IMR-90 (cell line): ENCODE data around the gene GPA33. TPM values are rescaled to one million over a fixed set of nuclear protein-coding genes. Genes with fewer than 3 reads are reported as not detected.

ENCODE experiments used
- ATAC-seq: fragments of 200-7000 bp; cut with Tn5 transposase; 2 replicates; pipeline ENCODE4 v1.9.1; 2020; ENCODE audit warnings: low read depth, mild to moderate bottlenecking, moderate library complexity
- BruUV-seq: library from RNA; stranded (reverse); fragments of 400-500 nt; replicated peaks from 2 replicates; lab custom pipeline; 2021; lab: Mats Ljungman, UMichigan
- CTCF ChIA-PET: fragments of 300-600 bp; formaldehyde crosslinking; extraction: SDS; loops from one replicate; lab custom pipeline; 2021; ENCODE audit warnings: antibody characterized with exemption; lab: Yijun Ruan, JAX
- POLR2A ChIA-PET: fragments of 300-600 bp; sonication (Branson Sonifier 250); formaldehyde crosslinking; loops from one replicate; lab custom pipeline; 2022; ENCODE audit warnings: antibody characterized with exemption; ENCODE audit not compliant: unreplicated experiment; lab: Charles Lee
- DNase-seq: peaks from one replicate; pipeline ENCODE4 v3.0.0; 2013
- H2AFZ ChIP-seq: replicated peaks from 2 replicates; pipeline ENCODE3; 2013; ENCODE audit warnings: low read length, mild to moderate bottlenecking; ENCODE audit not compliant: poor library complexity
- H2AK5ac ChIP-seq: 2 replicates; pipeline ENCODE4 v1.6.1; 2013; ENCODE audit warnings: low read depth, low read length, inconsistent platforms
- H2AK9ac ChIP-seq: replicated peaks from 2 replicates; pipeline ENCODE3; 2013; ENCODE audit warnings: mild to moderate bottlenecking, low read depth, low read length, moderate library complexity; ENCODE audit not compliant: poor library complexity
- H2BK120ac ChIP-seq: 2 replicates; pipeline ENCODE4 v1.6.1; 2013; ENCODE audit warnings: low read depth, low read length, inconsistent platforms
- H2BK15ac ChIP-seq: 3 replicates; pipeline ENCODE4 v1.6.1; 2013; ENCODE audit warnings: low read depth, low read length, inconsistent platforms
- H2BK20ac ChIP-seq: 2 replicates; pipeline ENCODE4 v1.6.1; 2013; ENCODE audit warnings: low read depth, mild to moderate bottlenecking, inconsistent platforms, low read length, moderate library complexity
- H2BK5ac ChIP-seq: 2 replicates; pipeline ENCODE4 v1.6.1; 2013; ENCODE audit warnings: mild to moderate bottlenecking, low read depth, low read length, inconsistent platforms; ENCODE audit not compliant: poor library complexity, severe bottlenecking
- H3K14ac ChIP-seq: replicated peaks from 2 replicates; pipeline ENCODE4 v1.6.1; 2013; ENCODE audit warnings: low read depth, low read length, inconsistent platforms
- H3K18ac ChIP-seq: 2 replicates; pipeline ENCODE4 v1.6.1; 2013; ENCODE audit warnings: low read depth, low read length, control low read depth
- H3K23ac ChIP-seq: 2 replicates; pipeline ENCODE4 v1.6.1; 2013; ENCODE audit warnings: low read depth, low read length, inconsistent platforms
- H3K27ac ChIP-seq: 2 replicates; pipeline ENCODE4 v1.5.1; 2013; ENCODE audit warnings: mild to moderate bottlenecking, control low read depth, low read length; ENCODE audit not compliant: insufficient read depth
- H3K27me3 ChIP-seq: 2 replicates; pipeline ENCODE4 v1.6.1; 2013; ENCODE audit warnings: low read length; ENCODE audit not compliant: control insufficient read depth, insufficient read depth
- H3K36me3 ChIP-seq: 2 replicates; pipeline ENCODE4 v1.6.1; 2013; ENCODE audit warnings: low read length, mixed read lengths; ENCODE audit not compliant: control insufficient read depth, insufficient read depth
- H3K4ac ChIP-seq: 2 replicates; pipeline ENCODE4 v1.6.1; 2013; ENCODE audit warnings: low read depth, low read length, inconsistent platforms
- H3K4me1 ChIP-seq: 2 replicates; pipeline ENCODE4 v1.6.1; 2013; ENCODE audit warnings: low read length, mixed read lengths; ENCODE audit not compliant: control insufficient read depth, insufficient read depth
- H3K4me2 ChIP-seq: 2 replicates; pipeline ENCODE4 v1.6.1; 2013; ENCODE audit warnings: low read depth, mild to moderate bottlenecking, control low read depth, low read length, moderate library complexity
- H3K4me3 ChIP-seq: 2 replicates; pipeline ENCODE4 v1.5.1; 2013; ENCODE audit warnings: low read depth, mild to moderate bottlenecking, control low read depth, low read length, moderate library complexity; ENCODE audit not compliant: insufficient read depth
- H3K56ac ChIP-seq: 2 replicates; pipeline ENCODE4 v1.6.1; 2013; ENCODE audit warnings: low read length, inconsistent platforms; ENCODE audit not compliant: insufficient read depth; ENCODE audit errors: extremely low read depth
- H3K79me1 ChIP-seq, 2 experiments: 2 replicates each; pipeline ENCODE4 v1.6.1; 2013; ENCODE audit warnings: low read length in 2 of 2, inconsistent platforms in 1 of 2, low read depth in 1 of 2
- H3K9ac ChIP-seq: 2 replicates; pipeline ENCODE4 v1.6.1; 2013; ENCODE audit warnings: low read depth, low read length, control low read depth
- H3K9me1 ChIP-seq: 2 replicates; pipeline ENCODE4 v1.6.1; 2013; ENCODE audit warnings: low read length, inconsistent platforms; ENCODE audit not compliant: insufficient read depth
- H3K9me3 ChIP-seq: 2 replicates; pipeline ENCODE4 v1.6.1; 2013; ENCODE audit warnings: low read length; ENCODE audit not compliant: control insufficient read depth, insufficient read depth
- H4K20me1 ChIP-seq: 2 replicates; pipeline ENCODE4 v1.6.1; 2013; ENCODE audit warnings: low read length, inconsistent platforms; ENCODE audit not compliant: insufficient read depth
- H4K5ac ChIP-seq: 2 replicates; pipeline ENCODE4 v1.6.1; 2013; ENCODE audit warnings: mild to moderate bottlenecking, low read depth, low read length, control low read depth
- H4K8ac ChIP-seq, 2 experiments: 2 replicates each; pipeline ENCODE4 v1.6.1; 2013; ENCODE audit warnings: low read depth in 2 of 2, low read length in 2 of 2, control low read depth in 1 of 2, inconsistent platforms in 1 of 2
- H4K91ac ChIP-seq: 2 replicates; pipeline ENCODE4 v1.6.1; 2013; ENCODE audit warnings: low read depth, low read length, inconsistent platforms; ENCODE audit not compliant: insufficient read depth
- BHLHE40 ChIP-seq: fragments of 150-350 bp; IDR thresholded peaks from 2 replicates; pipeline ENCODE4 v1.6.1; 2016; ENCODE audit warnings: mild to moderate bottlenecking, low read depth, low read length
- CHD1 ChIP-seq: IDR thresholded peaks from 2 replicates; pipeline ENCODE4 v1.6.1; 2012; ENCODE audit warnings: low read depth, low read length, improper control_type of control experiment
- CTCF ChIP-seq: conservative IDR thresholded peaks from 2 replicates; pipeline ENCODE4 v1.5.1; 2012; ENCODE audit warnings: mild to moderate bottlenecking, low read depth, low read length, improper control_type of control experiment
- FOS ChIP-seq: fragments of 150-350 bp; IDR thresholded peaks from 2 replicates; pipeline ENCODE4 v1.6.1; 2016; ENCODE audit warnings: low read depth, low read length
- MXI1 ChIP-seq: IDR thresholded peaks from 2 replicates; pipeline ENCODE4 v1.6.1; 2012; ENCODE audit warnings: low read depth, mild to moderate bottlenecking, low read length, moderate library complexity, borderline replicate concordance
- RAD21 ChIP-seq: IDR thresholded peaks from 2 replicates; pipeline ENCODE4 v1.6.1; 2012; ENCODE audit warnings: low read length, improper control_type of control experiment
- RCOR1 ChIP-seq: IDR thresholded peaks from 2 replicates; pipeline ENCODE4 v1.6.1; 2012; ENCODE audit warnings: mild to moderate bottlenecking, low read length, improper control_type of control experiment; ENCODE audit not compliant: insufficient replicate concordance
- RFX5 ChIP-seq: IDR thresholded peaks from 2 replicates; pipeline ENCODE4 v1.8.0; 2012; ENCODE audit warnings: low read depth, mild to moderate bottlenecking, low read length, moderate library complexity
- SMC3 ChIP-seq: fragments of 150-350 bp; IDR thresholded peaks from 2 replicates; pipeline ENCODE4 v1.6.1; 2016; ENCODE audit warnings: low read depth, mild to moderate bottlenecking, antibody characterized with exemption, low read length, moderate library complexity
- USF2 ChIP-seq: fragments of 150-350 bp; IDR thresholded peaks from 2 replicates; pipeline ENCODE4 v1.6.1; 2017; ENCODE audit warnings: mild to moderate bottlenecking, antibody characterized with exemption, low read length, low read depth
- WGBS, 2 experiments: methylation state at CpG; one replicate each; pipeline versions ENCODE4 v1.1.5 to v1.1.7; 2013; ENCODE audit warnings: missing lambda C conversion rate in 2 of 2; ENCODE audit not compliant: insufficient read length in 1 of 2; ENCODE audit errors: extremely low coverage in 2 of 2; 5-methylcytosine and 5-hydroxymethylcytosine counted together
- dilution Hi-C: fragments of 300-500 bp; cut with HindIII; formaldehyde crosslinking; loops from one replicate; pipeline ENCODE4 v1.14.3; 2018; ENCODE audit warnings: low sequenced_read_pairs; ENCODE audit not compliant: unreplicated experiment
- in situ Hi-C: fragments of 300-500 bp; cut with MboI; formaldehyde crosslinking; loops from 3 replicates; pipeline ENCODE4 v1.14.3; 2019; ENCODE audit warnings: low sequenced_read_pairs, inconsistent platforms, mixed read lengths
- intact Hi-C: fragments of 100-400 bp; cut with micrococcal nuclease; formaldehyde crosslinking; loops from 2 replicates; pipeline ENCODE4 v1.10.0; 2022
- polyA plus RNA-seq, 3 experiments: library from polyadenylated mRNA; depleted of rRNA; stranded (reverse); fragments of >200 nt; gene quantifications; 2 replicates each; pipeline ENCODE4 v1.2.3, GENCODE V29; 2012; ENCODE audit warnings: low replicate concordance in 1 of 3
- total RNA-seq: library from RNA; depleted of rRNA; stranded (reverse); fragments of >200 nt; gene quantifications from 2 replicates; pipeline ENCODE4 v1.2.3, GENCODE V29; 2012

Gene GPA33
- total and polyA plus RNA-seq, 2 of the 4 experiments (the other 2 are of a cell fraction), result not detected

- Histone ChIP-seq H3K18ac (no peak overlapping the region), H3K4me1 (no peaks in the 10 kb centered on the region), H3K27ac (no peak overlapping the region), H4K5ac (no peak overlapping the region), H3K79me1 (no peaks in the 10 kb centered on the region), H3K36me3 (no peaks in the 10 kb centered on the region), H2BK15ac (no peak overlapping the region), H3K4me3 (peak overlapping the region; percentile 23; the same call in 1 of the 2 replicates), H2AK5ac (no peak overlapping the region), H3K56ac (no peak overlapping the region), H3K4ac (no peak overlapping the region), H3K9me1 (no peaks in the 10 kb centered on the region), H2BK120ac (no peak overlapping the region), H3K9ac (no peak overlapping the region; the same call in 1 of the 2 replicates), H4K8ac (no peak overlapping the region), H2BK5ac (no peak overlapping the region), H4K91ac (no peak overlapping the region), H2AFZ (peak overlapping the region; percentile 91), H3K9me3 (no peaks in the 10 kb centered on the region), H3K4me2 (peak overlapping the region; percentile 87), H4K20me1 (no peaks in the 10 kb centered on the region), H3K27me3 (peaks cover 15% of the 10 kb centered on the region), H3K23ac (no peak overlapping the region), H3K14ac (no peak overlapping the region), H2BK20ac (no peak overlapping the region), H2AK9ac (no peak overlapping the region)
- dilution Hi-C loops, result no loop called here
- ATAC-seq, result peak; percentile 98
- intact Hi-C loops, result loop anchor here (1.0 to 5.0 kb wide), 5 partner anchors 156 to 621 kb away; partner anchors contain the start of gene POU2F1
- no TSS peak for BruUV-seq
- ChIA-PET POLR2A (no interaction called here), CTCF (interaction anchor here (0.6 to 1.1 kb wide), 6 partner anchors 101 to 1161 kb away, joined by 3 read pairs; no protein-coding TSS in a partner anchor)
- TF ChIP-seq RFX5 (no peak), USF2 (no peak), RAD21 (peak; percentile 92), CTCF (peak; percentile 91), SMC3 (peak; percentile 87), MXI1 (no peak), FOS (no peak), RCOR1 (no peak), CHD1 (no peak), BHLHE40 (0 out of 2 replicates have a peak, but pooled peaks have one; percentile 5)
- in situ Hi-C loops, result loop anchor here (5.0 to 10.0 kb wide), 2 partner anchors 381 to 468 kb away; no protein-coding TSS in a partner anchor
- WGBS, 2 experiments, result 3% methylated on average over 8 of the region's 31 CpGs; no CpG with 5 or more reads in 1 of the 2 experiments
- peak; percentile 15 for DNase-seq
These were observed 23.6 kb downstream of the GPA33 start for GRCh38 chr1:167066333-167067122.
